ENCODE results near the gene UBE2F.

DNA sequence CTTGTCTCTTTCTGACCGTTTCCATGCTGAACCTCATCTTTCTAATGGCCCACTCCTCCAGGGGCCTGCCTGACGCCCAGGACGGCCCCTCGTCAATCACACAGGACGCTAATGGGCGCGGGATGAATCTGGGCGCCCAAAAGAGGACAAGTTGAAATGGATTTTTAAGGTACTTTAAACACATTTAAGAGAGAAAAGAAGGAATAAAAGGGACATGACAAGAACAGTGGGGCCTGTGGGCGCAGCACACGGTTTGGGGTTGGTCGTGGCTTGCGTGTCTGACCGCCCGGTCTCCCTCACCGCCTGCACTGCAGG is 607 bp upstream of the UBE2F start:
- no peak for TF ChIP-seq CHD4 (IDR thresholded peaks at IDR 0.05; ENCODE audit: borderline replicate concordance)
- no peak for TF ChIP-seq TP53 (CRISPR knock-in tag; IDR thresholded peaks at IDR 0.05)
- TF ChIP-seq ZSCAN20 (CRISPR knock-in tag; IDR thresholded peaks at IDR 0.05), result no peak
- TF ChIP-seq RAD21 (conservative IDR thresholded peaks at IDR 0.05 in 1 of 2, IDR thresholded peaks at IDR 0.05 in 1 of 2), result no peak
- TF ChIP-seq, protein P1, sequence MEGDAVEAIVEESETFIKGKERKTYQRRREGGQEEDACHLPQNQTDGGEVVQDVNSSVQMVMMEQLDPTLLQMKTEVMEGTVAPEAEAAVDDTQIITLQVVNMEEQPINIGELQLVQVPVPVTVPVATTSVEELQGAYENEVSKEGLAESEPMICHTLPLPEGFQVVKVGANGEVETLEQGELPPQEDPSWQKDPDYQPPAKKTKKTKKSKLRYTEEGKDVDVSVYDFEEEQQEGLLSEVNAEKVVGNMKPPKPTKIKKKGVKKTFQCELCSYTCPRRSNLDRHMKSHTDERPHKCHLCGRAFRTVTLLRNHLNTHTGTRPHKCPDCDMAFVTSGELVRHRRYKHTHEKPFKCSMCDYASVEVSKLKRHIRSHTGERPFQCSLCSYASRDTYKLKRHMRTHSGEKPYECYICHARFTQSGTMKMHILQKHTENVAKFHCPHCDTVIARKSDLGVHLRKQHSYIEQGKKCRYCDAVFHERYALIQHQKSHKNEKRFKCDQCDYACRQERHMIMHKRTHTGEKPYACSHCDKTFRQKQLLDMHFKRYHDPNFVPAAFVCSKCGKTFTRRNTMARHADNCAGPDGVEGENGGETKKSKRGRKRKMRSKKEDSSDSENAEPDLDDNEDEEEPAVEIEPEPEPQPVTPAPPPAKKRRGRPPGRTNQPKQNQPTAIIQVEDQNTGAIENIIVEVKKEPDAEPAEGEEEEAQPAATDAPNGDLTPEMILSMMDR (IDR thresholded peaks at IDR 0.05), result no peak

All from A549 (cell line).